Testis (tissue), 3 donors: ENCODE measurements around the gene CYFIP2. TPM values are rescaled to one million over a fixed set of nuclear protein-coding genes. Genes with fewer than 3 reads are reported as not detected.

Experiments used
- DNase-seq: peaks from one replicate; pipeline ENCODE4 v3.0.0-alpha.2; 2019
- H3K27ac ChIP-seq, 2 donors: fragments of 200-600 bp; sonication (generic); one replicate each; pipeline ENCODE4 v1.5.1; 2019
- H3K27me3 ChIP-seq: fragments of 200-600 bp; sonication (generic); one replicate; pipeline ENCODE4 v1.5.1; 2019
- H3K36me3 ChIP-seq: fragments of 200-600 bp; sonication (generic); one replicate; pipeline ENCODE4 v1.5.1; 2017; ENCODE audit warnings: low read depth; ENCODE audit errors: missing control alignments
- H3K4me1 ChIP-seq: fragments of 200-600 bp; sonication (generic); one replicate; pipeline ENCODE4 v1.5.1; 2019
- H3K4me3 ChIP-seq, 2 donors: fragments of 200-600 bp; sonication (generic); one replicate each; pipeline ENCODE4 v1.5.1; 2017 to 2019
- H3K9me3 ChIP-seq: fragments of 200-600 bp; sonication (generic); one replicate; pipeline ENCODE4 v1.5.1; 2017
- CTCF ChIP-seq, 3 experiments: fragments of 450-650 bp in 2 of 3; fragments of 200-600 bp in 1 of 3; sonication (generic) in 1 of 3; IDR thresholded peaks; one replicate each; pipeline ENCODE4 v1.5.1; 2016 to 2019; ENCODE audit warnings: antibody characterized with exemption in 3 of 3, mild to moderate bottlenecking in 2 of 3, moderate library complexity in 1 of 3
- POLR2A ChIP-seq: fragments of 450-650 bp; IDR thresholded peaks from one replicate; pipeline ENCODE4 v1.6.1; 2017; ENCODE audit warnings: antibody characterized with exemption, mild to moderate bottlenecking, moderate library complexity
- WGBS, 2 donors: methylation state at CpG; one replicate each; pipeline ENCODE4 v1.1.5; 2018; 5-methylcytosine and 5-hydroxymethylcytosine counted together
- intact Hi-C: fragments of 100-400 bp; cut with DNase I; formaldehyde crosslinking; loops from one replicate; pipeline ENCODE4 v1.15.1; 2023; ENCODE audit warnings: low total_unique reads
- polyA plus RNA-seq: library from polyadenylated mRNA; stranded (reverse); fragments of 350-450 nt; fragmentation: Illumina TruSeq; extraction: RNeasy Lipid Tissue Mini Kit (QIAGEN cat#74804); gene quantifications from one replicate; pipeline ENCODE4 v1.2.3, GENCODE V29; 2014; ENCODE audit warnings: low read depth, low replicate concordance; ENCODE audit not compliant: insufficient read depth
- total RNA-seq, 2 donors: library from RNA; depleted of rRNA; stranded (reverse); fragments of >200 nt; gene quantifications; one replicate each; pipeline ENCODE4 v1.2.3, GENCODE V29; 2016

The CYFIP2 gene
- total and polyA plus RNA-seq, 3 donors from 2014 or later = 21.7 to 41.4 (median 32.1) TPM

GRCh38 chr5:157266286-157267007 lies 524 bp downstream of the CYFIP2 start:
- H3K27me3 ChIP-seq = no peaks in the 10 kb centered on the region
- intact Hi-C loops = no loop called here
- no peaks in the 10 kb centered on the region for H3K36me3 ChIP-seq
- TF ChIP-seq POLR2A (no peak), CTCF (IDR thresholded peaks at IDR 0.05) (no peak)
- peak overlapping the region; percentile 67 to 68 for H3K4me3 ChIP-seq
- H3K27ac ChIP-seq = no peak overlapping the region
- 5 to 18% methylated on average over 3 to 40 of the region's 62 CpGs for WGBS, 2 donors
- no peaks in the 10 kb centered on the region for H3K4me1 ChIP-seq
- DNase-seq = no peak
- H3K9me3 ChIP-seq = no peaks in the 10 kb centered on the region

GRCh38 chr5:157267025-157267424 lies 1.1 kb downstream of the CYFIP2 start:
- Histone ChIP-seq H3K4me1 (no peaks in the 10 kb centered on the region), H3K27ac (no peak overlapping the region), H3K9me3 (no peaks in the 10 kb centered on the region), H3K27me3 (no peaks in the 10 kb centered on the region), H3K4me3 (no peak overlapping the region), H3K36me3 (no peaks in the 10 kb centered on the region)
- no peak for DNase-seq
- WGBS, 2 donors = 25 to 70% methylated on average over 1 to 3 of the region's 3 CpGs
- TF ChIP-seq CTCF (IDR thresholded peaks at IDR 0.05) = no peak
- TF ChIP-seq POLR2A = no peak
- intact Hi-C loops = no loop called here

DNA sequence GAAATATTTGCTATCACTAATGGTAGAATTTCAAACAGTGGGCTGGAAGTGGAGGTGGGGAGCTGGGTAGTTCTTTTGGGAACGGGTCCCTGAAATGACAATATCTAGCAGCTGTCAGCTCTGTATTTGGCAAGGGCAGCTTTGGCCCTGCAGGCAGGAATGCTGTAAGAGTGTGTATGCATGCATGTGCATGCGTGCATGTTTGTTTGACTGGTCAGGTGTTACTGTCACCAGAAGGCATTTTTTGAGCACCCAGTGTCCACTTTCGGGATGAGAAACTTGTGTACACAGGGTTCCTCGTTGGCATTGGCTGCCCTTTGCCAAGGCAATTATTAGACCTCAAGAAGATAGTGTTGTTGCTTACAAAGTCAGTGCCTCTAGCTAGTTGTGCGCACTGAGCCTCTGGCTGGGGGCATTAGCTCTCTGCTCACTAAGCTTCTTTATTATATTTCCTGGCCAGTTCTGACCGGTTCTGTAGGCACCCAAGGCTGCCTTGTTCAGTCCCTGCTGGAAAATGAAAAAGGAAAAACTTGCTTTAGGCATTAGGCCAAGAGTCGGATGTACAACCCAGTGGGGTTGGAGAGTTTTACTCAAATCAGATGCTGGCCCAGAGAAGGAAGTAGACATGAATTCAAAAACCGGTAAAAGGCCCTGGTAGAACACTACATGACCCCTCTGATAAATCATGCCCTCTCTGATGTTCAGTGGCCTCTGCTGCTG lies 2.0 kb downstream of the CYFIP2 start:
- H3K27me3 ChIP-seq = no peaks in the 10 kb centered on the region
- no peaks in the 10 kb centered on the region for H3K9me3 ChIP-seq
- WGBS, 2 donors = 80% methylated on average over 8 of the region's 8 CpGs
- H3K27ac ChIP-seq = no peak overlapping the region
- H3K4me1 ChIP-seq = no peaks in the 10 kb centered on the region
- TF ChIP-seq POLR2A = no peak
- TF ChIP-seq CTCF (IDR thresholded peaks at IDR 0.05) = no peak
- H3K36me3 ChIP-seq = no peaks in the 10 kb centered on the region
- H3K4me3 ChIP-seq = no peak overlapping the region
- no peak for DNase-seq
- intact Hi-C loops = no loop called here

- Histone ChIP-seq H3K4me1 (no peaks in the 10 kb centered on the region), H3K36me3 (no peaks in the 10 kb centered on the region), H3K27me3 (no peaks in the 10 kb centered on the region), H3K4me3 (no peak overlapping the region), H3K27ac (no peak overlapping the region), H3K9me3 (no peaks in the 10 kb centered on the region)
- intact Hi-C loops = no loop called here
- WGBS, 2 donors = 80 to 84% methylated on average over 6 of the region's 6 CpGs
- DNase-seq = no peak
- no peak for TF ChIP-seq POLR2A
- TF ChIP-seq CTCF (IDR thresholded peaks at IDR 0.05) = no peak
Observed at GRCh38 chr5:157269165-157269671, 3.3 kb downstream of the CYFIP2 start.
